ENCODE data around the gene RBM47. TPM values are rescaled to one million over a fixed set of nuclear protein-coding genes. Genes with fewer than 3 reads are reported as not detected.

The RBM47 gene
- polyA plus RNA-seq, 1 donor from 2014 or later: 20.9 TPM

DNA sequence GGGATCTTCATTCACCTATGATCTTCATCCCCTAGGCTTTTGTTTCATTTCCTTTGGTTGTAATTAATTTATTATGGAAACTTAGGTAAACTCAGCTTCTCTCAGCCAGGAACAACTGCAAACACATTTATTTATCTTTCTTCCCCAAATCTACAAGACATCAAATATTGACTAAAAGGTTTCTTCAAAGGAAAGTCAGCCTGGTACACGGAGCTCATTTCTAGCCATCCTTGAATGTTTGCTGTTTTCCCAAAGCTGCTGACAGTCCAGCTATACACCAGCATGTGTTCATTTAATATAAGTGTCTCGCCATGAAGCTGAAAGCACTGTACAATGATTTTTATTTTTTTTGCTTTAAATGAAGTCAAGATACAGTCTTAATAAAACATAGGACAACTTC, 16.8 kb downstream of the RBM47 start:
- H3K36me3 Mint-ChIP-seq: no peaks in the 10 kb centered on the region

DNA sequence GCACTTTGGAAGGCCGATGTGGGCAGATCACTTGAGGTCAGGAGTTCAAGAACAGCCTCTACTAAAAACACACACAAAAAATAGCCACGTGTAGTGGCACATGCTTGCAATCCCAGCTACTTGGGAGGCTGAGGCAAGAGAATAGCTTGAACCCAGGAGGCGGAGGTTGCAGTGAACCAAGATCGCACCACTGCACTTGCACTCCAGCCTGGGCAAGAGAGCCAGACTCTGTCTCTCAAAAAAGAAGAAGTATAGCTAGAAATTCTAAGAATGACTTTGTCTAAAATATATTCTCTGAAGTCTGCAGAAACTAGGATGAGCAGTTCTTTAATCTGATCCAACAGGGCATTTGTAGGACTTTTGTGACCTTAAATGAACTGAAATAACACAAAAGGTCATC, 17.4 kb downstream of the RBM47 start:
- H3K9me3 Mint-ChIP-seq: no peaks in the 10 kb centered on the region
- no peaks in the 10 kb centered on the region for H3K36me3 Mint-ChIP-seq
- no peaks in the 10 kb centered on the region for H3K27me3 Mint-ChIP-seq
- H3K27ac Mint-ChIP-seq: no peak overlapping the region
- no peak overlapping the region for H3K4me3 Mint-ChIP-seq
- peaks cover 4 to 9% (median 5%) of the 10 kb centered on the region in 3 donors for H3K4me1 Mint-ChIP-seq

More for the DNA sequence above, 16.8 kb downstream of the RBM47 start:
- H3K27ac Mint-ChIP-seq: no peak overlapping the region
- no peak overlapping the region for H3K4me3 Mint-ChIP-seq
- peaks cover 4 to 9% (median 5%) of the 10 kb centered on the region in 3 donors for H3K4me1 Mint-ChIP-seq
- H3K27me3 Mint-ChIP-seq: no peaks in the 10 kb centered on the region
- no peaks in the 10 kb centered on the region for H3K9me3 Mint-ChIP-seq

DNA sequence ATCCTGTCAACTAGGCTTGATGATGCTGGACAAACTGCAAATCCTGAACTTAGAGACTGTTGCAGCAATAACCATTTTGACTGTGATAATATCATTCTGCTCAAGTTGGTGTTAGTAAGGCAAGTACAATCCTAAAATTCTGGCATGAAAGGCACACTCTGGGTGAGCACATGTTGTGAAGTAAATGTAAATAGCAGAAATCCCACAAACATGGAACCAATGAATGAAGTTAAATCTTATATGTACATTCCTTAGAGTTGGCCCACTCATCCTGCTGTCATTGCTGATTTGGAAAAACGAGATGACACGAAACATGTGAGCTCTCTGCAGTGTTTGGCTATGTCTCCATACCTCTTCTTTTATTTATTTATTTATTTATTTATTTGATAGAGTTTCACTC, 21.0 kb downstream of the RBM47 start:
- Mint-ChIP-seq H3K27me3 (no peaks in the 10 kb centered on the region), H3K4me3 (no peak overlapping the region), H3K9me3 (no peaks in the 10 kb centered on the region), H3K27ac (no peak overlapping the region), H3K36me3 (no peaks in the 10 kb centered on the region), H3K4me1 (peaks cover 5 to 10% (median 8%) of the 10 kb centered on the region in 3 donors)

DNA sequence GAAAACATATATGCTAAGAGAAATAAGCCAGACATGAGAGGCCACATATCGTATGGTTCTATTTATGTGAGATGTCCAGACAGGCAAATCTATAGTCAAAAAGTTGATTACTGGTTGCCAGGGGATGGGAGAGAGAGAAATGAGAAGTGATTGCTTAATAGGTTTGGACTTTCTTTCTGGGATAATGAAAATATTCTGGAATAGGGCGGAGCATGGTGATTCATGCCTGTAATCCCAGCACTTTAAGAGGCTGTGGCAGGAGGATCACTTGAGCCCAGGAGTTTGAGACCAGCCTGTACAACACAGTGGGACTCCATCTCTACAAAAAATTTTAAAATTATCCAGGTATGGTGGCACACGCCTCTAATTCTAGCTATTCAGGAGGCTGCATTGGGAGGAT, 22.4 kb downstream of the RBM47 start:
- peaks cover 2 to 10% (median 8%) of the 10 kb centered on the region in 3 donors for H3K4me1 Mint-ChIP-seq
- H3K27me3 Mint-ChIP-seq: no peaks in the 10 kb centered on the region
- no peaks in the 10 kb centered on the region for H3K36me3 Mint-ChIP-seq
- no peaks in the 10 kb centered on the region for H3K9me3 Mint-ChIP-seq
- H3K4me3 Mint-ChIP-seq: no peak overlapping the region
- H3K27ac Mint-ChIP-seq: no peak overlapping the region

DNA sequence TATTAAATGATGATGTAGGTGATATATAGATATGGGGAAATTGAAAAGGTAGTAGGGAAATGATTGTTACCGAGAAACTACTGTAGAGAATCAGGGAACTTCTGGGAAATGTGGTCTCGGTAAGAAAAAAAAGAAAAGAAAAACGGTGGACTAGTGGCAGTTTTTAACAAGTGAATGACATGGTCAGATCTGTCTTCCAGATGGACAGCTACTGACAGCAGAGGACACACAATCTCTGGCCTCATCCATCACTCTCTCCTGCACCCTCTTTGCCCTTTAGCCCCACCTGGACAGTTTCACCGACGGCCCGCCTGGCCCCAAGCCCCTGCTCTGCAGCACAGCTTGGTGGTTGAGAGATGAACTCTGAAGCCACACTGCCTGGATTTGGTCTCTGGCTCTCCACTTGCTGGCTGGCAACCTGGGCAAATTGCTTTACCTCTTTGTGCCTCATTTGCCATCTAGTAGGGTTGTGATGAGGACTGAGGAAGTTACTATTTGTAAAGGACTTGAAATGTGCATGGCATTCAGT, 23.4 kb downstream of the RBM47 start:
- Mint-ChIP-seq H3K36me3 (no peaks in the 10 kb centered on the region), H3K9me3 (no peaks in the 10 kb centered on the region), H3K27me3 (no peaks in the 10 kb centered on the region), H3K4me3 (no peak overlapping the region), H3K4me1 (peaks cover 2 to 8% (median 5%) of the 10 kb centered on the region in 3 donors), H3K27ac (no peak overlapping the region)

DNA sequence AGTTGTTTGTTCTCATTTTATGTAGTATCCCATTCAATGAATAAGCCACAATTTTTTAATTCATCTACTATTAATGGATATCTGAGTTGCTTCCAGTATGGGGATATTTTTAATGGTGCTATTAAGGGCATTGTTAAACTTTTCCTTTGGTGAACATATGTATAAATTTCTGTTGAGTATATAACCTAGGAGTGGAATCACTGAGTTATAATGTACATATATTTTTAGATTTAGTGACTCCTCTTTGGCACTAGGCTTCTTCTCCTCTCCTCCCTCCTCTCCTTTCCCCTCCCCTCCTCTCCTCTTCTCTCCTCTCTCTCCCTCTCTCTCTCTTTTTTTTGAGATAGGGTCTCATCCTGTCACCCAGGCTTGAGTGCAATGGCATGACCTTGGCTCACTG, 26.4 kb downstream of the RBM47 start:
- no peak overlapping the region for H3K27ac Mint-ChIP-seq

DNA sequence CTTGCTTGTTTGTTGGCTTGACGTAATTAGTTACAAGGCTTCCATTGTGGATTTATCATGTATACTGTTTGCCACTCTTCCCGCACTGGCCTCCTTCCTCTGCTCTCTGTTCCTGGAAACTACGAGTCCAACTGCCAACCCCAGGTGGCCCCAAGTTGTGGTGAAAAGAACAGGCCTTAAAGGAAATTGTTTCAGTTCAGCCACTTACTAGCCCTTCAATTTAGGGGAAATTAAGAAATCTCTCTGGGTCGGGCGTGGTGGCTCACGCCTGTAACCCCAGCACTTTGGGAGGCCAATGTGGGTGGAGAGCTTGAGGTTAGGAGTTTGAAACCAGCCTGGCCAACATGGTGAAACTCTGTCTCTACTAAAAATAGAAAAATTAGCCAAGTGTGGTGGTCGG, 28.0 kb downstream of the RBM47 start:
- Mint-ChIP-seq H3K4me3 (no peak overlapping the region), H3K4me1 (peaks cover 0 to 8% (median 2%) of the 10 kb centered on the region in 3 donors), H3K9me3 (no peaks in the 10 kb centered on the region), H3K36me3 (no peaks in the 10 kb centered on the region), H3K27ac (no peak overlapping the region), H3K27me3 (no peaks in the 10 kb centered on the region)

More for the DNA sequence above, 26.4 kb downstream of the RBM47 start:
- H3K27me3 Mint-ChIP-seq: no peaks in the 10 kb centered on the region
- H3K4me1 Mint-ChIP-seq: peaks cover 2 to 13% (median 5%) of the 10 kb centered on the region in 3 donors
- H3K36me3 Mint-ChIP-seq: no peaks in the 10 kb centered on the region
- no peak overlapping the region for H3K4me3 Mint-ChIP-seq
- H3K9me3 Mint-ChIP-seq: no peaks in the 10 kb centered on the region

DNA sequence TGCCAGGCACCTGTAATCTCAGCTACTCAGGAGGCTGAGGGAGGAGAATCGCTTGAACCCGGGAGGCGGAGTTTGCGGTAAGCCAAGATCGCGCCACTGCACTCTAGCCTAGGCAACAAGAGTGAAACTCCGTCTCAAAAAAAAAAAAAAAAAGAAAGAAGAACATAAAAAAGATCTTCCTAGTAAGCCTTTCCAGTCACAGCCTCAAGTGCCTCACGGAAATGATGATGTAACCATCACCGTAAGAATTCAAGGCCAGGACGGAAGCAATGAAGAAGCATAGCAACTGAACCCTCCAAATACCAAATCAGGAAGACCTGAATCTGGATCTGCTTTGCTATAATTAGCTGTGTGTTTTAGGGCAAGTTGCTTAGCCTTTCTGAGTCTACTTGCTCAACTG, 28.8 kb downstream of the RBM47 start:
- Mint-ChIP-seq H3K36me3 (no peaks in the 10 kb centered on the region), H3K4me3 (no peak overlapping the region), H3K27ac (no peak overlapping the region), H3K27me3 (no peaks in the 10 kb centered on the region), H3K9me3 (no peaks in the 10 kb centered on the region), H3K4me1 (peaks cover 2 to 8% (median 4%) of the 10 kb centered on the region in 3 donors)

DNA sequence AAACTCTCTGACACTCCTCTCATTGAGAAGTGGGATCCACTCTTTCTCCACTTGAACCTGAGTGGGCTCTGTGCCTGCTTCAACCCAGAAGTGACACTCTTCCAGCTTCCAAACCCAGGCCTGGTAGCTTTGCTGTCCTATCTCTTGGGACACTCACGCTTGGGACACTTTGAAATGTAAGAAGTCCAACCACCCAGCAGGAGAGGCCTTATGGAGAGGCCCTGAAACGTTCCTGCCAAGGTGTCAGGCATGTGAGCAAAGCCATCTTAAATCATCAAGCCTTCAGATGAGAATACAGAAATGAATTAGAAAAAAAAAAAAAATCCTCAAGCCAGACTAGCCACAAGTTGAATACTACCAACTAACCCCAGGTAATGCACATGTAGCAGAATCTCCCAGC, 30.2 kb downstream of the RBM47 start:
- Mint-ChIP-seq H3K27me3 (no peaks in the 10 kb centered on the region), H3K4me3 (no peak overlapping the region), H3K9me3 (no peaks in the 10 kb centered on the region), H3K27ac (no peak overlapping the region), H3K4me1 (peaks cover 2 to 8% (median 4%) of the 10 kb centered on the region in 3 donors), H3K36me3 (peaks cover 4% of the 10 kb centered on the region)

DNA sequence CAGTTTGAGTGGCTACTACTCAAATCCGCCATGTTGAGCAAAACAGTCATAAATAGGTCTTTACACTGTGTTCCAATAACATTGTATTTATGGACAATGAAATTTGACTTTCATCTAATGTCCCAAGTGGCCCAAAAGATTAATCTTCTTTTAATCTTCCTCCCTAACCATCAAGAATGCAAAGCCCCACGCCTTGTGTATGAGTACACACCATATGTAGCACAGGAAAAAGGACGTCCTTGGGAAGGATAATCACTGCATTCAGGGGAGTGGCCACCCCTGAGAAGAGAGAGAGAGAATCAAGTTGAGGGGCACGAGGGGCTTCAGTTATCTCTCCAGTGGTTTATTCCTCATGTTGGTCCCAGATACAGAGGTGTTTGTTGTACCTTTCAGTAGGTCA, 33.1 kb downstream of the RBM47 start:
- no peaks in the 10 kb centered on the region for H3K27me3 Mint-ChIP-seq
- no peak overlapping the region for H3K4me3 Mint-ChIP-seq
- no peak overlapping the region for H3K27ac Mint-ChIP-seq
- peaks cover 4% of the 10 kb centered on the region for H3K36me3 Mint-ChIP-seq
- H3K9me3 Mint-ChIP-seq: peaks cover 0 to 1% (median 0%) of the 10 kb centered on the region in 3 donors
- peaks cover 2 to 6% (median 4%) of the 10 kb centered on the region in 3 donors for H3K4me1 Mint-ChIP-seq

DNA sequence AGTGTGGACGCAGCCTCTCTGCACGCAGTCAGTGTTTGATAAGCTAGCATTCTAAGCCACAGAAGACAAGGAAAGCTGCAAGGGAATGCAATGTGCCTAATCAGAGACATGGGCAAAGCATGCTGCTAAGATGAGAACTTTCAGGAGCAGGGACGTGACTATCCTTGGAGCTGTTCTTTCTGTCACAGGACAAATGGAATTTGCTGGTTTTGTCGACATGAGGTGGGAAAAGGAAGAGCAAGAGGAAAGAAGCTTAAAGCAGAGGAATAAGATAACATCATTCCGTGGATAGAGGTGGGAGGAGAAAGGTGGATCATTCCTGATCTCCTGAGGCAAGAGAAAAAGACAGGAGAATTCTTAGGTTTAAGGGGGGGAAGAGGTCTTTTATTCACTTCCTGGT, 33.7 kb downstream of the RBM47 start:
- no peak overlapping the region for H3K4me3 Mint-ChIP-seq
- H3K27me3 Mint-ChIP-seq: no peaks in the 10 kb centered on the region
- peaks cover 0 to 7% (median 4%) of the 10 kb centered on the region in 3 donors for H3K4me1 Mint-ChIP-seq
- H3K27ac Mint-ChIP-seq: no peak overlapping the region
- peaks cover 0 to 1% (median 0%) of the 10 kb centered on the region in 3 donors for H3K9me3 Mint-ChIP-seq
- H3K36me3 Mint-ChIP-seq: peaks cover 4% of the 10 kb centered on the region

DNA sequence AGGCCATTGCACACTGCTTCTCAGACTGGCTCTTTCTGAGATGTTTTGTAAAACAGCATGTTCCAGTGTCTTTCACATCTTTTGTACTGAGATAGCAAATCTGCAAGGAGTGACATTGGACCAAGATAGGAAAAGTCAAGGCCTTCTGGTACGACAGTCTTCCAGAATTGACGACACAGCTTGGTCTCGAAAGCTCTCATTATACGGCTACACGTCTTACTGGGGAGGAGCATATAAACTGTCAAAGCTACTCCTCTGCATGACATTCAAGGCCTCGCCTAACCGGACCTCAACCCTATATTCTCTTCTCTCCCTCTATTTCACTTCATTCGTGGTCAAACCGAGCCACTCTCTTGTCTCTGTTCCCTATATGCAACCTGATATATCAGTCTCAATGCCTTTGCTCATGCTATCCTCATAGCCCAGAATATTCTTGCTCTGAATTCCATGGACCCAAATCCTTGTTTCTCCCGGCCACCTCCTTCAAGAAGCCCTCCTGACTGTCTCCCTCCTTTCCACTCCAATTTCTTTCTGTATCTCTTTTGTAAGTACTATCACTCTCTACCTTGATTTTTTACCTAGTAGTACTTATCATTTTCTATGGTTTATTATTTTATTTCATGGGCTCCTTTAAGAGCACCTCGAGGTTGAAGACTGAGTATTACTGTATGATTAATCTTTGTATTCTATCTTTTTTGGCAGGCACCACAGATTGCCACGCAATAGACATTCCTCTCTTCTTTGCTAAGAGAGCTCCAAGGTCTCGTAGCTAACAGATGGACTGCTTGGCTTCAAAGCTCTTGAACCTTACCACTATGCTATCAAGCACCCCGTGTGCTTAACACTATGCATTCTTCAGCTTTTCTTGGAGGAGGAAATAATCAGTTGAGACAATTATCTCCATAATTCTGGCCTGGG, 35.1 kb downstream of the RBM47 start:
- Mint-ChIP-seq H3K4me1 (peaks cover 0 to 9% (median 8%) of the 10 kb centered on the region in 3 donors), H3K9me3 (peaks cover 0 to 1% (median 0%) of the 10 kb centered on the region in 3 donors), H3K4me3 (no peak overlapping the region), H3K36me3 (peaks cover 4% of the 10 kb centered on the region), H3K27me3 (no peaks in the 10 kb centered on the region), H3K27ac (no peak overlapping the region)

DNA sequence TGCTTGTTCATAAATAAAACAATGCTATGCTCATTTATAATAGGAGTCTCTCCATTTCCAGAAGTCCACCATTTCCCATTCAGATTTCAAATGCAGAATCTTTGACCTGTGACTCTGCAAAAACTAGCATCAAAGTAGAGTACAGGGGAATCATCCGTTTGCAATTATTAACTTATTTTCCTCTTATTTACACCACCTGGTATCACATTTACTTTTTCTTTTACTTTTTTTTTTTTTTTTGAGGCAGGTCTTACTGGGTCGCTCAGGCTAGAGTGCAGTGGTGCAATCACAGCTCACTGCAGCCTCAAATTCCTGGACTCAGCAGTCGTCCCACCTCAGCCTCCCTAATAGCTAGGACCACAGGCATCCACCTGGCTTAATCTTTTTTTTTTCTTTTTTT, 37.6 kb downstream of the RBM47 start:
- Mint-ChIP-seq H3K36me3 (peaks cover 5% of the 10 kb centered on the region), H3K27ac (no peak overlapping the region), H3K4me1 (peaks cover 2 to 16% (median 9%) of the 10 kb centered on the region in 3 donors), H3K9me3 (peaks cover 0 to 1% (median 0%) of the 10 kb centered on the region in 3 donors), H3K4me3 (no peak overlapping the region), H3K27me3 (no peaks in the 10 kb centered on the region)

DNA sequence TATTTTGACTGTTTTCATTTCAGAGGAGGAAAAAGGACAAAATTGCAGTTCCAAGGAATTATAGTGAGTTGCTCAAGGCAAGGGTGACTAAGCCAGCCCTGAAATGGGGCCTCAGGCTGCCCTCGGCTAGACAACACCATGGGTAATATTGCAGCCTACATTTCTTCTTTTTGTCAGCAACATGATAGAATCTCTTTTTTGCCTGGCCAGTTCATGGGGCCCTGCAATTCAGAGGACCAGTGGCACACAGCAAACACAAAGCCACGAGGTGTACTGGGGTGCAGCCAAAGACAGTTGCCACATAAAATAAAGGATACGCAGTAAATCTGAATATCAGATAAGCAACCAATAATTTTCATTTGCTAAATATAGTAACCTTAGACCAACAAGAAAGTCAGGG, 41.8 kb downstream of the RBM47 start:
- peaks cover 2% of the 10 kb centered on the region for H3K36me3 Mint-ChIP-seq
- H3K27ac Mint-ChIP-seq: no peak overlapping the region

DNA sequence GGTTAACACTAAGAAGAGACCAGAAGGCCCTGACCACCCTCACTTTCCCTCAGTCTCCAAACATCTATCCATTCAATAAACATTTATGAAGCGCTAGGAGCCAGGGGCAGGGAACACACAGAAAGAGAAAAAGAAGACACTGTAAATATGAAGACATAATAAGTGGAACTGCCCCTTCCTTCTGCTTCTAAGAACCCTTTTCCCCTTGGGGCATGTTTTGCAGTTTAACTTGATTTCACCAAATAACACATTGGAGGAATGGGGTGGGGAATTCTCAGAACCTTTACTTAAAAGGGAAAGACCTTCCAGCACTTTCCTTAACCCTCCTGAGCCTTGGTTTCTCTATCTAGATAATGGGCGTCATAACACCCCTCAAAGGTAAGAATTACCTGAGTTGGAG, 42.3 kb downstream of the RBM47 start:
- H3K27me3 Mint-ChIP-seq: no peaks in the 10 kb centered on the region
- no peak overlapping the region for H3K4me3 Mint-ChIP-seq
- peaks cover 3 to 22% (median 12%) of the 10 kb centered on the region in 3 donors for H3K4me1 Mint-ChIP-seq
- H3K36me3 Mint-ChIP-seq: peaks cover 2% of the 10 kb centered on the region
- peaks cover 0 to 1% (median 0%) of the 10 kb centered on the region in 3 donors for H3K9me3 Mint-ChIP-seq
- no peak overlapping the region for H3K27ac Mint-ChIP-seq

More for the DNA sequence above, 41.8 kb downstream of the RBM47 start:
- Mint-ChIP-seq H3K4me3 (no peak overlapping the region), H3K27me3 (no peaks in the 10 kb centered on the region), H3K9me3 (peaks cover 0 to 1% (median 0%) of the 10 kb centered on the region in 3 donors), H3K4me1 (peaks cover 3 to 18% (median 10%) of the 10 kb centered on the region in 3 donors)
